ENCODE data around the gene PPAT.

Gene PPAT

GRCh38 chr4:56438766-56439165 is 3.4 kb upstream of the PPAT start:
- in situ Hi-C loops (cut with HindIII; ENCODE audit: low sequenced_read_pairs): no loop called here
- no peak for DNase-seq (ENCODE audit: low read depth)
- H3K4me3 ChIP-seq (ENCODE audit: low read depth, low read length): no peak overlapping the region
- TF ChIP-seq, protein P1, sequence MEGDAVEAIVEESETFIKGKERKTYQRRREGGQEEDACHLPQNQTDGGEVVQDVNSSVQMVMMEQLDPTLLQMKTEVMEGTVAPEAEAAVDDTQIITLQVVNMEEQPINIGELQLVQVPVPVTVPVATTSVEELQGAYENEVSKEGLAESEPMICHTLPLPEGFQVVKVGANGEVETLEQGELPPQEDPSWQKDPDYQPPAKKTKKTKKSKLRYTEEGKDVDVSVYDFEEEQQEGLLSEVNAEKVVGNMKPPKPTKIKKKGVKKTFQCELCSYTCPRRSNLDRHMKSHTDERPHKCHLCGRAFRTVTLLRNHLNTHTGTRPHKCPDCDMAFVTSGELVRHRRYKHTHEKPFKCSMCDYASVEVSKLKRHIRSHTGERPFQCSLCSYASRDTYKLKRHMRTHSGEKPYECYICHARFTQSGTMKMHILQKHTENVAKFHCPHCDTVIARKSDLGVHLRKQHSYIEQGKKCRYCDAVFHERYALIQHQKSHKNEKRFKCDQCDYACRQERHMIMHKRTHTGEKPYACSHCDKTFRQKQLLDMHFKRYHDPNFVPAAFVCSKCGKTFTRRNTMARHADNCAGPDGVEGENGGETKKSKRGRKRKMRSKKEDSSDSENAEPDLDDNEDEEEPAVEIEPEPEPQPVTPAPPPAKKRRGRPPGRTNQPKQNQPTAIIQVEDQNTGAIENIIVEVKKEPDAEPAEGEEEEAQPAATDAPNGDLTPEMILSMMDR (IDR thresholded peaks at IDR 0.05; ENCODE audit: low read depth, low read length, missing control alignments): no peak

- no peak for DNase-seq (ENCODE audit: low read depth)
- TF ChIP-seq, protein P1 (IDR thresholded peaks at IDR 0.05; ENCODE audit: low read depth, low read length, missing control alignments): no peak
- H3K4me3 ChIP-seq (ENCODE audit: low read depth, low read length): peak overlapping the region; percentile 85
- in situ Hi-C loops (cut with HindIII; ENCODE audit: low sequenced_read_pairs): no loop called here
Measured at GRCh38 chr4:56434599-56435139, 746 bp downstream of the PPAT start.

DNA sequence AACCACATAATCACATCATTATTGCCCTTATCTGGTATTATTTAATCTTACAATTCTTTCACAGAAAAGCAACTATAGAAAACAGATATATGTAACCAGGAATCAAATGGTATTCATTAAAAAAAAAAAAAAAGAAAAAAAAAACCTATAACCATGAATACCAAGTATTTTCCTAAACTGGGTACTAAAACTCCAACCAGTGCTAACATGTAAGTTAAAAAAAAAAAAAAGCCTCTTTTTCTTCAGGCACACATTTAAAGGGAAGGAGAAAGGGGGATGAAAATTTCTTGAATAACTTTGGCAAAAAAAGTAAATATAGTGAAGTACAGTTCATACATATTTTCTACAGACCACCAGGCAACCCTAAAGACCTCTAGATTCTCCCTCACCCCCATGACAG is 2.1 kb downstream of the PPAT start:
- no peak for DNase-seq (ENCODE audit: low read depth)
- in situ Hi-C loops (cut with HindIII; ENCODE audit: low sequenced_read_pairs): no loop called here
- TF ChIP-seq, protein P1 (IDR thresholded peaks at IDR 0.05; ENCODE audit: low read depth, low read length, missing control alignments): no peak
- H3K4me3 ChIP-seq (ENCODE audit: low read depth, low read length): peak overlapping the region; percentile 85

DNA sequence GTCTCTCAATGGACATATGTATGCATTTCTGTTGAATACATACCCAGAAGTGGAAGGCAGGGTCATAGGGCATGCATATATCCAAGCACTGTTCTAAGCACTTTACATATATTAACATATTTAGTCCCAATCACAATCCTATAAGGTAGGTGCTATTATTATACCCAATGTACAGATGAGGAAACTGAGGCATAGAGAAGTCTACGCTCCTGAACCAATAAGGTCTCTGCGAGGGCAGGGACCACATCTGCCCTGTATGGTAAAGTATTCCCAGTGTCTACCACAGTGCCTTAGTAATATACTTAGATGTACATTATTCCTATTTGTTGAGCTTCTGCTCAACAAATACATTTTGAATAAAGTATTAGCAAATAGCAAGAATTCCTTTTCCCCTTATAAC is 5.2 kb downstream of the PPAT start:
- TF ChIP-seq, protein P1 (IDR thresholded peaks at IDR 0.05; ENCODE audit: low read depth, low read length, missing control alignments): no peak
- no peak overlapping the region for H3K4me3 ChIP-seq (ENCODE audit: low read depth, low read length)
- in situ Hi-C loops (cut with HindIII; ENCODE audit: low sequenced_read_pairs): no loop called here
- no peak for DNase-seq (ENCODE audit: low read depth)

- in situ Hi-C loops (cut with HindIII; ENCODE audit: low sequenced_read_pairs): no loop called here
Measured at GRCh38 chr4:56427179-56427578, 8.2 kb downstream of the PPAT start.

GRCh38 chr4:56426273-56426672 is 9.1 kb downstream of the PPAT start:
- no peak for DNase-seq (ENCODE audit: low read depth)
- TF ChIP-seq, protein P1 (IDR thresholded peaks at IDR 0.05; ENCODE audit: low read depth, low read length, missing control alignments): no peak
- in situ Hi-C loops (cut with HindIII; ENCODE audit: low sequenced_read_pairs): no loop called here
- no peak overlapping the region for H3K4me3 ChIP-seq (ENCODE audit: low read depth, low read length)

More at GRCh38 chr4:56427179-56427578, 8.2 kb downstream of the PPAT start:
- TF ChIP-seq, protein P1 (IDR thresholded peaks at IDR 0.05; ENCODE audit: low read depth, low read length, missing control alignments): no peak
- H3K4me3 ChIP-seq (ENCODE audit: low read depth, low read length): no peak overlapping the region
- no peak for DNase-seq (ENCODE audit: low read depth)

Data from astrocyte of the cerebellum (primary cell).